CD4-positive, alpha-beta T cell treated with Interleukin-21 for 1 hour (primary cell): Measurements from ENCODE around the gene LLCFC1.
A peak's percentile ranks its signal among the peaks of the same experiment; 100 is the strongest.

Source experiments
- DNase-seq: peaks from one replicate; pipeline ENCODE4 v3.0.0-alpha.2; 2020

The LLCFC1 gene

DNA sequence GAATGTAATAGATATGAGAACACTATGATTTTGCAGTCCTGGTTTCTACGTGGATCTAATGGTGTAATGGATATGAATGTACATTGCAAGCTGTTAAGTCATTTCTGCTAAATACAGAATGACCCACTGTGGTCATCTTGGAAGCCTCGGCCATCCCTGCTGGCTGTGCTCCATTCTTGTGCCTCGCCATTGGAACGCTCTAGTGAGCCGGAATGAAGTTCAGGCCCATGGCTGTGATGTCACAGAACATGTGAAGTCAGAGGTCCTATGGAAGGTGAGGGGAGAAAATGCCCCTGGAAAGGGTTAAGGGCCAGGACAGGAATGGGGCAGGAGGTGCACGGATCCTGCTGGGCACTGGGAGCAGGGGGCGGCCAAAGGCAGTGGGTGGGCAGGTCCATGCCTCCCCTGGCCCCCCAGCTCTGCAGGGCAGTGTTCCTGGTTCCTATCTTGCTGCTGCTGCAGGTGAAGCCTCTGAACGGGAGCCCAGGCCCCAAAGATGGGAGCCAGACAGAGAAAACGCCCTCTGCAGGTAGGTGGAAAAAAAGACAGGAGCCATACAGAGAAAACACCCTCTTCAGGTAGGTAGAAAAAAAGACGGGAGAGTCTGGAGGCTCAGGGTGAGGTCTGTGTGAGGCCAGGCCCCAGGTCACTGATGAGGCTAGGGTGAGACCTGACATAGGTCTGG lies at the start of gene LLCFC1:
Gene LLCFC1 (plus strand): TSS at position 259 of the 685 bp plus-strand sequence. CDS start 138 bp downstream, at position 397.
- peak; percentile 13 for DNase-seq

DNA sequence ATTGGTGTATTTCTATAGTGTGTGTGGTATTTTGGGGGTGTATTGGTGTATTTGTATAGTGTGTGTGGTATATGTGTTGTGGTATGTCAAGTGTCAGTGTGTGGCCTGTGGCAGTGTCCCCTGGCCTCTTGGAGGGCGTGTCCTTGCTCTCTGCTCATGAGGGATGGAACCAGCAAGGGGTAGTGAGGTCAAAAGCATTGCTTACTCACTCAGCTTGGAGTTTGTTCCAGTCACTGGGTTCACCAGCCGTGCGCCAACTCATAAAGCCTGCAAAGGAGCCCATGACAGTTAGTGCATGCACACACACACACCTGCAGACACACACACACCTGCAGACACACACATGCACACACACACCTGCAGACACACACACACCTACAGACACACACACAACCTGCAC lies 49.5 kb upstream of the LLCFC1 start:
- no peak for DNase-seq

DNA sequence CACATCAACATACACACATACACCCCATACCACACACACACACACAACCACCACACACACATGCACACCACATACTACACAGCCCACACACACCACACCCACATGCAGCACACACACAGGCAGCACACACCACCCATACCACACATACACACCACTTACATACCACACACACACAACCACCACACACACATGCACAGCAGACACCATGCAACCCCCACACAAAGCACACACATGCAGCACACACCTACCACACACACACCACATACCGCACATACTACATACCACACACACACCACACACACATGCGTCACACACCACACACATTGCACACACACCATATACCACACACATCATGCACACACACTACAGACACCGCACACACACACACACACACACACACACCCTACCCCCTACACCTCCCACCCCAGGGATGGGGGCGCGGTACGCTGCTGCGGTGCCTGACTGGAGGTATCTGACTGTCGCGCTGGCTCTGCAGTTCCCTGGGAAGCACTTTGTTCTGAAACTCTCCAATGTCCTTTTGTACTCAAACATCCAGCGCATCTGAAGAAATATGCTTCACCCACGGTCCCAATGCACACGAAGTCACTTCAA lies 48.3 kb upstream of the LLCFC1 start:
- DNase-seq, result no peak

DNA sequence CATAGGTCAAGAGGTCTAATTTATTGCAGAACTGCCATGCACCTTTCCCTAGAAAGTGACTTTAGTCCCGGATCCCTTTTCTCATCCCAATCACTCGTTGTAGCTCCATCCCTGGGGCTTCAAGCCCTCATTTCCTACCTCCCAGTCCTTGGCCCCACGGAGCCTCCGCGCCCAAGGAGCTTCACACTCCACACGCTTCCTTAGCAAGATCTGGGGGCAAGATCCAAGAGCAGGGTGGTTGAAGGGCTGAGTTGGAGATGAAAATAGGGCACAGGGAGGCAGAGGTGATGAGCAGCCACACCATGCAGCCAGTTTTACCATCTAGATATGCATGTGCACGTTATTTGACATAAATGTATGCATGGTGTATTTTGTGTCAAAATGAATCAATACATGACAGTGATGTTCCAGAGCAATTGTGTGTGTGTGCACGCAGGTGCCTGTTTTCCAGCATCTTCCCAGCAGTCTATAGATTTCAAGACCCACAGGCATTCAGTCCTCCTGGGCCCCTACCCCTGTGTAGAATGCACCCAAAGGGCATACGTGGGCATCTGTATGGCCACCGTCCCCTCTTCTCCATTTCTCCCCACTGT lies 47.7 kb upstream of the LLCFC1 start:
- DNase-seq, result no peak

GRCh38 chr7:142892951-142893350 lies 46.3 kb upstream of the LLCFC1 start:
- no peak for DNase-seq

GRCh38 chr7:142894112-142894984 lies 44.9 kb upstream of the LLCFC1 start:
- no peak for DNase-seq

DNA sequence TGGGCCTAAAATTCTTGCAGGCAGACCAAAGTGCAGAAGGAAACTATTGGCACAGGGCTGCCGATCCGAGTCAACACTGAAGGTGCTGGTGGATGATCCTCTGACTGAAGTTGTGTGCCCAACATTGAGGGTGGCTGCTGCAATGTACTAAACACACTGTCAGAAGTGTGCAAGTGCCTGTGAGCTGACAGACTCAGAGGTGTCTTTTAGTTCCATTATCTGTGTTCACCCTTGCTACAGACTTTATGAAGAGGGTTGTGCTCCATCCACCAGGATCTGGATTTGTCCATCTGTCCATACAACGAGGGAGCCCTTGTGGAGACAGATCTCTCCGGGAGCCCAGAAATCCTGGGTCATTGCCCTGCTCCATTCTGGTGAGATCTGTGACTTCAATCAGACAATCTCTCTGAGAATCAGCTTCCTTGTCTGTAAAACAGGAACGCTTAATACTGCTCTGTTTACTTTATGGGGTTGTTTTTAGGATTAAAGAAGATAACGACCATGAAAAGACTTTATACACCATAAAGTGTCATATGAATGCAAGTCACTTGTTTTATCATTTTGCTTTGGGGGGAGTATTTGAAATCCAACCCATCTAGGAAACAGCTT lies 44.2 kb upstream of the LLCFC1 start:
- DNase-seq, result no peak

- DNase-seq, result no peak
Observed at GRCh38 chr7:142896151-142896550, 43.1 kb upstream of the LLCFC1 start.

- DNase-seq, result no peak
Observed at GRCh38 chr7:142896741-142897379, 42.4 kb upstream of the LLCFC1 start.

GRCh38 chr7:142897691-142898090 lies 41.6 kb upstream of the LLCFC1 start:
- no peak for DNase-seq

- DNase-seq, result no peak
Observed at GRCh38 chr7:142898377-142899170, 40.7 kb upstream of the LLCFC1 start.

DNA sequence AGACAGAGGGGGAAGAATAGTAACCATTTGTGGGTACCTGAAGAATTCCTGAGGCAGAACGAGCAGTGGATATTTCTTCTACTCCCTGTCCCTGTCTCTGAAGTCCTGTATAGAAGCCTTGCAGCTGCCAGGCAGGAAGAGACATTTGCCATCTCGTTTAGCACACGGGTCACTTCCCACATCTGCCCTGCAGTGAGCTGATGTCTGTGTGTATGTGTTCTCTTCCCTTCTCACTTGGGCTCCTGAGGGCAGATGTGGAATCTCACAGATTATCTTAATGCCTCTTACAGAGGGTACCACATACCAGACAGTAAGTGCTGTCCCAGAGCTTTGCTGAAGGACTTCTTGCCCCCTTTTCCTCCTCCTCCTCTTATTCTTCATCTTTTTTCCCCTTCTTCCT lies 39.6 kb upstream of the LLCFC1 start:
- no peak for DNase-seq

DNA sequence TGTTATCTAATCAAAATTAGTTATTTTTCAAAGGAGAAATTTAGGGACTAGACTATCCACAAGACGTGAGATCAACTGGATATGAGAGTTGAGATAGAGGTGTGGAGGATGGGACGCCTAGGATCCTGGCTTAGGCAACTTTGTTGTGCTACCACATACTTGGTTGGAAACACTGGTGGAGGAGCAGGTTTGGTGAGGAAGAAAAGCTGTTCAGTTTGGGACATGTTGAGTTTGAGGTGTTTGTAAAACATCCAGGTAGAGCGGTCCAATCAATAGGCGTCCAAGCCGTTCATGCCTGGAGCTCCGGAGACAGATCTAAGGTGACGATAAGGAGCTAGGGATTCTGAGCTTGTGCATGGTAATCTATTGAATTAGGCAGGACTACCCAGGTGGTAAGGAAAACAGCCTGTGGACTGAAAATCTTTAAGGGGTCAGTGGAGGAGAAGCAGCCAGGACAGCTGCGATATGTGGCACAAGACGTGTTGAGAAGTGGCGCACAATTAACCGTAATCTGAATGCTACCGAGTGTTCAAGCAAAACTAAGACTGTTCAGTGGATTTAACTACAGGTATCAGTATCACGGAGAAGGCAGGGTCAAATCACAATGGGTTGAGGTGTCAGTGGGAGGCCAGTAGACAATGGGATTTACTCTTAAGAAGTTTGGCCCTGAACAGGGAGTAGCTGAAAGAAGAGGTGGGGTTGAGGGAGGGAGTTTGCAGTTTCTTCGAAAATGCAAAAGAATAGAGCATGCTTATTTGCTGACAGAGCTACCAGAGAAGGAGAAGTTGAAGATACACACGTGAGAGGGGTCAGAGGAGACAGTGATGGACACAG lies 37.6 kb upstream of the LLCFC1 start:
- no peak for DNase-seq

DNA sequence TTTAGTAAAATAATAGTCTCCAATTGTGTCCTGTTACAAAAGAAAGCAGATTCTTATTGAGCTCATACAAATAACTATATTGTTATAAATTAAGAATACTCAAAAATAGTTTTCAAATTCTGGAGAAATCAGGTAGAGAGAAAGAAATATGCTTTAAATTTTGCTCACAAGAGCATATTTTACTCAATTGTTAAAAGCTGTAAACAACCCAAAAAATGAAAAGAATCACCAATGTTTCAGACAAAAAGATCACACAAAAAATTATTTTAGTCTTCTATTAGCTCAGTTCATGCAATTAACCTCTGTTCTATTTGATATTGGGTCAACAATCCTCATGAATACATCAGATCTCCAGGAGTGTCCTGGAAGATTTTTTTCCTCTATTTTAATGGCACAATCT lies 35.2 kb upstream of the LLCFC1 start:
- DNase-seq, result no peak

DNA sequence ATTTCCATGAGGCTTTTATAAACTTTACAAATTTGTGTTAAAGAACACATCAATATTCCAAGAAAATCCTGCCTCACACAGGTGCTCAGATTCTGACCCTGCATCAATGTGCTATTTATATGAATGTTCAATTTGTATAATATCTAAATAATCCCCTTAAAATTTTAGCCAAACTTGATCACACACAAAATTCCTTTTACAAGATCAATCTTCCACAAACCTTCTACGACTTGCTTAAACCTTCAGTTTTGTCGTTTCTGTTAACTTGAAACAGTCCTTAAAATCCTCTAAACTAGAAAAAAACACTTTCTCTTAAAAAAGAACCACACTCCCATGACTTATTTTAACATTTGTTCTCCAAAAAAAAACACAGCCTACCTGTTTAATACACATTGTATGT lies 33.5 kb upstream of the LLCFC1 start:
- DNase-seq, result no peak

DNA sequence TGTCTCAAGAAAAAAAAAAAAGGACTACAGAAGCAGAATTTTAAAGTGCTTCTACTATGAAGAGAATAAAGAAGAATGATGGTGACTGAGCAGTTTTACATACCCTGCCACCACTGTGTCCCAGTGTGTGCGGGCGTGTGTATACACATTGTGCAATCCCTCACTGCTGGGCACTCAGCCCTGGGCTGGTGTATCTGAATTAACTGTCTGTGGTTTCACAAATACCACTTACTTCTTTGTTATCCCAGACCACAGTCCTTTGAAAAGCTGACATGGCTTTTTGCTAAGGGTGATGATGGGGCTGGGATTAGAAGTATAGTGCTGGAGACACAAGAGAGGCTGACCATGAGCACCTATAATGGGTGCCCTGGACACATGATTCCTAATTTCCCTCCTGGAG lies 32.6 kb upstream of the LLCFC1 start:
- DNase-seq, result no peak

GRCh38 chr7:142908290-142908689 lies 31.0 kb upstream of the LLCFC1 start:
- DNase-seq, result no peak

- no peak for DNase-seq
Observed at GRCh38 chr7:142908921-142909890, 30.1 kb upstream of the LLCFC1 start.

GRCh38 chr7:142910031-142910433 lies 29.3 kb upstream of the LLCFC1 start:
- DNase-seq, result no peak
